Activated T-cell treated with anti-CD3 and anti-CD28 coated beads, Interleukin-2, amount 50 U/mL, for 48 hours (primary cell): ENCODE data around the gene RTF2.
"Not testable (repeated sequence)": the region's sequence is repeated elsewhere in the genome, so short reads cannot be mapped to it uniquely, and the experiment has no call there.

Source experiments
- DNase-seq, 2 experiments: peaks; one replicate each; pipeline ENCODE4 v3.0.0-alpha.2; 2020

The RTF2 gene

GRCh38 chr20:56554869-56555268, 86.4 kb downstream of the RTF2 start:
- DNase-seq: peak in 1 of 2 experiments; percentile 17

- DNase-seq: no peak
Measured at GRCh38 chr20:56558968-56559367, 90.5 kb downstream of the RTF2 start.

- DNase-seq: not testable (repeated sequence)
Measured at GRCh38 chr20:56564526-56564925, 96.1 kb downstream of the RTF2 start.

- no peak for DNase-seq
Measured at GRCh38 chr20:56565511-56565910, 97.1 kb downstream of the RTF2 start.

GRCh38 chr20:56566621-56567020, 98.2 kb downstream of the RTF2 start:
- DNase-seq: no peak
